ENCODE data around the gene PDE10A.
"Not testable (repeated sequence)": the region's sequence is repeated elsewhere in the genome, so short reads cannot be mapped to it uniquely, and the experiment has no call there.

PDE10A gene

DNA sequence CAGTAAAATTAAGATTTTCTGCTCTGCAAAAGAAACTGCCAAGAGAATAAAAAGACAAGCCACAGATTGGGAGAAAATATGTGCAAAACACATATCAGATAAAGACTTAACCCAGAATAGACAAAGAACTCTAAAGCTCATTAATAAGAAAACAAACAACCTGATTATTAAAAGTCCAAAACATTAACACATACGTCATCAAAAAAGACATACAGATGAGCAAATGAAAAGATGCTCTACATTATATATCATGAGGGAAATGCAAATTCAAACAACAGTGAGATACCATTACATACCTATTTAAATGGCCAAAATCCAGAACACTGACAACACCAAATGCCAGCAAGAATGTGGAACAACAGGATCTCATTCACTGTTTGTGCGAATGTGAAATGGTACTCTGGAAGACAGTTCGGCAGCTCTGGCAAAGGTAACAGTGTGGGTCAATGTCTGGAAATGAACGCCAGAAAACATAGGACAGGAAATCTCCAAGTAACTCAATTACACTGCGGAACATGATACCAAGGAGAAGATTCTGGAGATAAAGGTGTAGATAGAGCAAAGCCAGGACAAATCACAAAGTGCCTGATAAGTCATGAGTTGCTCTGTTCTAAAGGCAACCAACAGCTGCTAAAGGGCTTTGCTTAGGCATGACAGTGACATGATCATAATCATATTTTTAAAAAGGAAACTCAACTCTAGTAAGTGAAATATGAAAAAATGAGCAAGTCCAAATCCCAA is 96.8 kb downstream of the PDE10A start:
- Histone ChIP-seq H3K36me3 (no peaks in the 10 kb centered on the region), H3K9me3 (peaks cover 0 to 6% (median 0%) of the 10 kb centered on the region in 3 donors), H3K27ac (no peak overlapping the region), H3K4me3 (no peak overlapping the region), H3K27me3 (no peaks in the 10 kb centered on the region), H3K4me1 (no peaks in the 10 kb centered on the region)
- DNase-seq: no peak
- TF ChIP-seq, protein P1, sequence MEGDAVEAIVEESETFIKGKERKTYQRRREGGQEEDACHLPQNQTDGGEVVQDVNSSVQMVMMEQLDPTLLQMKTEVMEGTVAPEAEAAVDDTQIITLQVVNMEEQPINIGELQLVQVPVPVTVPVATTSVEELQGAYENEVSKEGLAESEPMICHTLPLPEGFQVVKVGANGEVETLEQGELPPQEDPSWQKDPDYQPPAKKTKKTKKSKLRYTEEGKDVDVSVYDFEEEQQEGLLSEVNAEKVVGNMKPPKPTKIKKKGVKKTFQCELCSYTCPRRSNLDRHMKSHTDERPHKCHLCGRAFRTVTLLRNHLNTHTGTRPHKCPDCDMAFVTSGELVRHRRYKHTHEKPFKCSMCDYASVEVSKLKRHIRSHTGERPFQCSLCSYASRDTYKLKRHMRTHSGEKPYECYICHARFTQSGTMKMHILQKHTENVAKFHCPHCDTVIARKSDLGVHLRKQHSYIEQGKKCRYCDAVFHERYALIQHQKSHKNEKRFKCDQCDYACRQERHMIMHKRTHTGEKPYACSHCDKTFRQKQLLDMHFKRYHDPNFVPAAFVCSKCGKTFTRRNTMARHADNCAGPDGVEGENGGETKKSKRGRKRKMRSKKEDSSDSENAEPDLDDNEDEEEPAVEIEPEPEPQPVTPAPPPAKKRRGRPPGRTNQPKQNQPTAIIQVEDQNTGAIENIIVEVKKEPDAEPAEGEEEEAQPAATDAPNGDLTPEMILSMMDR (IDR thresholded peaks at IDR 0.05): no peak
- intact Hi-C loops (cut with DNase I; ENCODE audit: low total_unique reads): no loop called here

DNA sequence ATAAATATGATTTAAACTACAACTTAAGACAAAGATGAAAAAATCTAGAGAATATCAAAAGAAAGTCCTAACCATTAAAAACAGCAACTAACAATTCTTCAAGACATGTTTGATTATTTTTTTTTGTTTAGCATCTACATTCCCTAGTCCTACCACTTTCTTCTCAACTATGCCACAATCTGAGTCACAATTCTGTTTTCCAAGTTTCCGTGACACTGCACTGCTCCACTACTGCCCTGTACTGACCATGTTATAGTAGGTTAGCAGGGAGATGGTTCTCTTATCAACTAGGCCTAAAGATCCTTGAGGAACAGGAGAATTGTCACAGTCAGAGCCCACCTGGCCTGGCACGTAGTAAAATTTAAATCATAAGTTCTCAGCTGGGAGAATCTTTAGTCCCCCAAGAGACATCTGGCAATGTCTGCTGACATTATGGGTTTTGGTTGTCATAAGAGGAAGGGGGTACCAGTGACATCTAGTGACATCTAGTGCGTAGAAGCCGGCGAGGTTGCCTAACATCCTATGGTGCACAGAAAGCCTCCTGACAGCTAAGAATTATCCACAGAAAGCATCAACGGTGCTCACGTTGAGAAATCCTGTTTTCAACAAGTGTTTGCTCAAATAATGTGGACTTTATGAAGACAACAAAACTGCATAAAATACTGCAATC is 100.5 kb downstream of the PDE10A start:
- Histone ChIP-seq H3K27me3 (no peaks in the 10 kb centered on the region), H3K4me1 (no peaks in the 10 kb centered on the region), H3K27ac (no peak overlapping the region), H3K36me3 (no peaks in the 10 kb centered on the region), H3K9me3 (peaks cover 0 to 6% (median 0%) of the 10 kb centered on the region in 3 donors), H3K4me3 (no peak overlapping the region)
- intact Hi-C loops (cut with DNase I; ENCODE audit: low total_unique reads): no loop called here
- TF ChIP-seq, protein P1 (IDR thresholded peaks at IDR 0.05): no peak
- DNase-seq: no peak

DNA sequence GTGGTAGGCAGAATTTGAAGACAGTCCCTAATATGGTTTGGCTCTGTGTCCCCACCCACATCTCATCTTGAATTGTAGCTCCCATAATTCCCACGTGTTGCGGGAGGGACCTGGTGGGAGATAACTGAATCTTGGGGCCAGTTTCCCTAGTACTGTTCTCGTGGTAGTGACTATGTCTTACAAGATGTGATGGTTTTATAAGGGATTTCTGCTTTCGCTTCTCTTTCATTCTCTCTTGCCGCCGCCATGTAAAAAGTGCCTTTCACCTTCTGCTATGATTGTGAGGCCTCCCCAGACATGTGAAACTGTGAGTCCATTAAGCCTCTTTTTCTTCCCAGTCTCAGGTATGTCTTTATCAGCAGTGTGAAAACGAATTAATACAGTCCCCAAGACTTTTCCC is 103.4 kb downstream of the PDE10A start:
- intact Hi-C loops (cut with DNase I; ENCODE audit: low total_unique reads): no loop called here
- TF ChIP-seq, protein P1 (IDR thresholded peaks at IDR 0.05): no peak
- H3K4me3 ChIP-seq: no peak overlapping the region

DNA sequence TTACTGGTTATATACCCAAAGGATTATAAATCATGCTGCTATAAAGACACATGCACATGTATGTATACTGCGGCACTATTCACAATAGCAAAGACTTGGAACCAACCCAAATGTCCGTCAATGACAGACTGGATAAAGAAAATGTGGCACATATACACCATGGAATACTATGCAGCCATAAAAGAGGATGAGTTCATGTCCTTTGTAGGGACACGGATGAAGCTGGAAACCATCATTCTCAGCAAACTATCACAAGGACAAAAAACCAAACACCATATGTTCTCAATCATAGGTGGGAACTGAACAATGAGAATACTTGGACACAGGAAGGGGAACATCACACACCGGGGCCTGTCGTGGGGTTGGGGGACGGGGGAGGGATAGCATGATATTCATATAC is 104.9 kb downstream of the PDE10A start:
- intact Hi-C loops (cut with DNase I; ENCODE audit: low total_unique reads); H3K4me3 ChIP-seq; DNase-seq; H3K9me3 ChIP-seq; H3K27me3 ChIP-seq; H3K27ac ChIP-seq; H3K36me3 ChIP-seq; H3K4me1 ChIP-seq: not testable (repeated sequence)

More for the DNA sequence above, 103.4 kb downstream of the PDE10A start:
- no peak for DNase-seq
- H3K36me3 ChIP-seq: no peaks in the 10 kb centered on the region
- H3K27me3 ChIP-seq: no peaks in the 10 kb centered on the region
- no peak overlapping the region for H3K27ac ChIP-seq
- no peaks in the 10 kb centered on the region for H3K4me1 ChIP-seq
- no peaks in the 10 kb centered on the region for H3K9me3 ChIP-seq

DNA sequence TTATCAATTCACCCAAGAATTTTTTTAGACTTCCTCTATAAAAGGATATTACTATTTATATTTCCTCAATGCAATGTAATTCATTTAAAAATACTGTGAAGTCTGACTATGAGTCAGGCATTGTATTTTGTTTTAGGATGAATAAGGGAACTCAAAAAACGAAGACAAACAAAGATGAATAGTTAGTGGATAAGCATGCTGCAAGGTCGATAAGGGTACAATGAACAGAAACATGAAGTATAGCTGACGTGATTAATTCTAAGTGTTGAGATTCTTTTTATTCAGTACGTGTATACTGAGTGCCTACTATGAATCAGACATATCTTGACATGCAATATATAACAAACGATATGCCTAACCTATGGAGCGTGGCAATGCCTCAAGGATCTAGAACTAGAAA is 105.4 kb downstream of the PDE10A start:
- Histone ChIP-seq H3K36me3 (no peaks in the 10 kb centered on the region), H3K9me3 (no peaks in the 10 kb centered on the region), H3K4me1 (no peaks in the 10 kb centered on the region), H3K4me3 (no peak overlapping the region), H3K27ac (no peak overlapping the region), H3K27me3 (no peaks in the 10 kb centered on the region)
- intact Hi-C loops (cut with DNase I; ENCODE audit: low total_unique reads): no loop called here
- TF ChIP-seq, protein P1 (IDR thresholded peaks at IDR 0.05): no peak
- DNase-seq: no peak

DNA sequence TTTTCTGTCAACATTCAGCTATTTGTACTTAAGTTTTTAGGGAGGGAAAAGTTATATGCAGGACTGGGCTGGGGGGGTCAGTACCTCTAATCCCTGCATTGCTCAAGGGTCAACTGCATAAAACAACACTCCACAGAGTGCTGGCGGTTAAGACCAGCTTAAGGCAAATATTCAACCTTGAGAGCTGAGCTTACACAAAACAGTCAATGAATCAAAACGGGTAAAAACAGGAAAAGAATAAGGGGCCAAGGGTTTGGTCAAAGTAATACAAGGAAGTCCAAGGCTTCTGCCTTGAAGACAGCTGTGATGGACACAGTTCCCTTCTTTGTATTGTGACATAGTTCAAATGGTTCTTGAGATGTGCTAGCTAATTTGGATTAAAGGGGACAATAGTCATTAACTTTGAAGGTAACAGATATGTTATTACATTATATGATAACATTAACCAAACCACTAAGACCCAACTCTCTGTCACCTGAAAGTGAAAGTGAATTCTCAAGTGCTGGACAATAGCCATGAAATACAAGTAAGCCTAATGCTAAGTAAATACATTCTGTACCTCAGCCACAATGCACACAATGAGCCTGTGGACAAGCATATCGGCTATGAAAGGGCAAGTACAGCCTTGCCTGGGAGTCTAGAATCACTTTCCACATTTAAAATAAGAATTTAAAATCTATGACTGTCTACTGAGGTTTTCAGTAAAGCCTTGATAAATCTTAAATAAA is 106.8 kb downstream of the PDE10A start:
- intact Hi-C loops (cut with DNase I; ENCODE audit: low total_unique reads): no loop called here
- no peaks in the 10 kb centered on the region for H3K36me3 ChIP-seq
- TF ChIP-seq, protein P1 (IDR thresholded peaks at IDR 0.05): no peak
- no peak overlapping the region for H3K4me3 ChIP-seq
- H3K9me3 ChIP-seq: no peaks in the 10 kb centered on the region
- H3K27ac ChIP-seq: no peak overlapping the region
- no peaks in the 10 kb centered on the region for H3K4me1 ChIP-seq
- no peaks in the 10 kb centered on the region for H3K27me3 ChIP-seq
- DNase-seq: no peak

DNA sequence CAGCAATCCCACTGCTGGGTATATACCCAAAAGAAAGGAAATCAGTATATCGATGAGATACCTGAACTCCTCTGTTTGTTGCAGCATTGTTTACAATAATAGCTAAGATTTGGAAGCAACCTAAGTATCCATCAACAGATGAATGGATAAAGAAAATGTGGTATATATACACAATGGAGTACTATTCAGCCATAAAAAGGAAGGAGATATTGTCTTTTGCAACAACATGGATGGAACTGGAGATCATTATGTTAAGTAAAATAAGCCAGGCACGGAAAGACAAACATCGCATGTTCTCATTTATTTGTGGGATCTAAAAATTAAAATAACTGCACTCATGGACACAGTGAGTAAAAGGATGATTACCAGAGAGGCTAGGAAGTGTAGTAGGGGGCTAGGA is 108.4 kb downstream of the PDE10A start:
- intact Hi-C loops (cut with DNase I; ENCODE audit: low total_unique reads); H3K9me3 ChIP-seq: not testable (repeated sequence)

More for the DNA sequence above, 108.4 kb downstream of the PDE10A start:
- not testable (repeated sequence) for H3K4me1 ChIP-seq, H3K27me3 ChIP-seq, DNase-seq, H3K4me3 ChIP-seq, H3K36me3 ChIP-seq, H3K27ac ChIP-seq

Data from tibial artery (tissue), 4 donors.